Lower leg skin (tissue), 4 donors: Measurements from ENCODE around the gene IER3IP1. TPM values are rescaled to one million over a fixed set of nuclear protein-coding genes. Genes with fewer than 3 reads are reported as not detected.
"Not testable (repeated sequence)": the region's sequence is repeated elsewhere in the genome, so short reads cannot be mapped to it uniquely, and the experiment has no call there.

ENCODE experiments used
- DNase-seq, 2 donors: peaks; one replicate each; pipeline ENCODE4 v3.0.0-alpha.2; 2019; ENCODE audit warnings: low spot score in 2 of 2
- H3K4me3 ChIP-seq: fragments of 200-600 bp; sonication (generic); 2 replicates; pipeline ENCODE4 v1.5.1; 2017; ENCODE audit warnings: mild to moderate bottlenecking, low read depth; ENCODE audit not compliant: poor library complexity, severe bottlenecking
- CTCF ChIP-seq, 3 donors: fragments of 450-650 bp; IDR thresholded peaks; one replicate each; pipeline ENCODE4 v1.5.1; 2016; ENCODE audit warnings: antibody characterized with exemption in 3 of 3, mild to moderate bottlenecking in 3 of 3, moderate library complexity in 2 of 3
- POLR2A ChIP-seq, 2 donors: fragments of 450-650 bp; IDR thresholded peaks; one replicate each; pipeline ENCODE4 v1.6.1; 2016 to 2017; ENCODE audit warnings: antibody characterized with exemption in 2 of 2, mild to moderate bottlenecking in 1 of 2, moderate library complexity in 1 of 2
- WGBS, 2 donors: methylation state at CpG; one replicate each; pipeline ENCODE4 v1.1.5; 2018; 5-methylcytosine and 5-hydroxymethylcytosine counted together
- intact Hi-C: fragments of 100-400 bp; cut with DNase I; formaldehyde crosslinking; loops from one replicate; pipeline ENCODE4 v1.15.0; 2023; ENCODE audit warnings: low total_unique reads
- total RNA-seq, 4 donors: library from RNA; depleted of rRNA; stranded (reverse); fragments of >200 nt; gene quantifications; one replicate each; pipeline ENCODE4 v1.1.0, GENCODE V29; 2016

The IER3IP1 gene
- total RNA-seq, 4 donors from 2014 or later, result 7.1 to 14.5 (median 11.2) TPM

- TF ChIP-seq CTCF (IDR thresholded peaks at IDR 0.05) (no peak), POLR2A (IDR thresholded peaks at IDR 0.05) (no peak)
- intact Hi-C loops, result no loop called here
- WGBS, 2 donors, result 38 to 56% methylated on average over 3 of the region's 3 CpGs
Measured at GRCh38 chr18:47203626-47204464, 27.7 kb upstream of the IER3IP1 start.

GRCh38 chr18:47195961-47196360, 19.8 kb upstream of the IER3IP1 start:
- H3K4me3 ChIP-seq, DNase-seq, intact Hi-C loops: not testable (repeated sequence)
- 82 to 85% methylated on average over 3 of the region's 3 CpGs for WGBS, 2 donors

More at GRCh38 chr18:47203626-47204464, 27.7 kb upstream of the IER3IP1 start:
- H3K4me3 ChIP-seq, result no peak overlapping the region
- DNase-seq, result no peak

GRCh38 chr18:47191961-47192360, 15.8 kb upstream of the IER3IP1 start:
- 88 to 95% methylated on average over 2 of the region's 2 CpGs for WGBS, 2 donors
- intact Hi-C loops, result no loop called here

GRCh38 chr18:47187721-47188120, 11.6 kb upstream of the IER3IP1 start:
- WGBS, 2 donors, result 76 to 93% methylated on average over 7 of the region's 7 CpGs
- intact Hi-C loops, result loop anchor here (10.0 kb wide), 1 partner anchor 83 kb away; no protein-coding TSS in a partner anchor
- TF ChIP-seq POLR2A (IDR thresholded peaks at IDR 0.05), result no peak
- TF ChIP-seq CTCF (IDR thresholded peaks at IDR 0.05), result no peak
- H3K4me3 ChIP-seq, result no peak overlapping the region
- DNase-seq, result no peak

More at GRCh38 chr18:47191961-47192360, 15.8 kb upstream of the IER3IP1 start:
- no peak for TF ChIP-seq POLR2A (IDR thresholded peaks at IDR 0.05)
- no peak for DNase-seq
- no peak overlapping the region for H3K4me3 ChIP-seq

- DNase-seq, result peak in 1 of 2 donors; percentile 34
- intact Hi-C loops, result loop anchor here (10.0 kb wide), 1 partner anchor 80 kb away; no protein-coding TSS in a partner anchor
- 74 to 78% methylated on average over 5 of the region's 5 CpGs for WGBS, 2 donors
- TF ChIP-seq POLR2A (IDR thresholded peaks at IDR 0.05), result no peak
- TF ChIP-seq CTCF (IDR thresholded peaks at IDR 0.05), result no peak
- no peak overlapping the region for H3K4me3 ChIP-seq
Measured at GRCh38 chr18:47184419-47185050, 8.4 kb upstream of the IER3IP1 start.

GRCh38 chr18:47182156-47182555, 6.0 kb upstream of the IER3IP1 start:
- intact Hi-C loops, result loop anchor here (10.0 kb wide), 1 partner anchor 77 kb away; no protein-coding TSS in a partner anchor
- 76 to 88% methylated on average over 5 of the region's 5 CpGs for WGBS, 2 donors
- not testable (repeated sequence) for DNase-seq, H3K4me3 ChIP-seq

- TF ChIP-seq POLR2A (IDR thresholded peaks at IDR 0.05) (no peak), CTCF (IDR thresholded peaks at IDR 0.05) (no peak)
- H3K4me3 ChIP-seq, result no peak overlapping the region
- WGBS, 2 donors, result 83 to 86% methylated on average over 3 of the region's 3 CpGs
- no peak for DNase-seq
- intact Hi-C loops, result loop anchor here (10.0 kb wide), 1 partner anchor 76 kb away; no protein-coding TSS in a partner anchor
Measured at GRCh38 chr18:47180765-47181164, 4.6 kb upstream of the IER3IP1 start.
